Endothelial cell of umbilical vein (primary cell): Measurements from ENCODE around the gene NUBPL. TPM values are rescaled to one million over a fixed set of nuclear protein-coding genes. Genes with fewer than 3 reads are reported as not detected.
"Not testable (repeated sequence)": the region's sequence is repeated elsewhere in the genome, so short reads cannot be mapped to it uniquely, and the experiment has no call there.

Source experiments
- BruUV-seq: library from RNA; stranded (reverse); fragments of 400-500 nt; replicated peaks from 2 replicates; lab custom pipeline; 2021; lab: Mats Ljungman, UMichigan
- CTCF ChIA-PET: fragments of 300-600, 350-600 bp; sonication (Branson Sonifier 250); formaldehyde crosslinking; loops from one replicate; lab custom pipeline; 2021; ENCODE audit warnings: antibody characterized with exemption, inconsistent platforms; lab: Charles Lee
- POLR2A ChIA-PET: fragments of 300-600, 350-600 bp; sonication (Branson Sonifier 250); formaldehyde crosslinking; loops from one replicate; lab custom pipeline; 2021; ENCODE audit warnings: antibody characterized with exemption, inconsistent platforms; lab: Charles Lee
- DNase-seq: peaks from one replicate; pipeline ENCODE4 v3.0.0-alpha.2; 2011; ENCODE audit warnings: low read depth, low spot score
- FAIRE-seq: peaks from 2 replicates; lab custom pipeline; 2011; peaks lifted over from hg19 to GRCh38; lab: Jason Lieb, UNC
- H2AFZ ChIP-seq: 2 replicates; pipeline ENCODE4 v1.6.0; 2012; ENCODE audit warnings: low read depth, low read length, control low read depth, inconsistent platforms
- H3K27ac ChIP-seq: 2 replicates; pipeline ENCODE4 v1.5.1; 2011; ENCODE audit warnings: low read depth, mild to moderate bottlenecking, control low read depth, low read length, moderate library complexity; ENCODE audit not compliant: insufficient read depth
- H3K27me3 ChIP-seq, 2 experiments: 2 replicates each; pipeline versions ENCODE4 v1.6.0 to v1.6.1; 2011; ENCODE audit warnings: low read length in 2 of 2, mixed read lengths in 1 of 2; ENCODE audit not compliant: control insufficient read depth in 2 of 2, insufficient read depth in 2 of 2
- H3K36me3 ChIP-seq, 2 experiments: 2 replicates in 1 of 2; 3 replicates in 1 of 2; pipeline ENCODE4 v1.5.1; 2011; ENCODE audit warnings: low read length in 2 of 2, mild to moderate bottlenecking in 1 of 2, moderate library complexity in 1 of 2; ENCODE audit not compliant: control insufficient read depth in 2 of 2, insufficient read depth in 2 of 2; ENCODE audit errors: extremely low read depth in 1 of 2
- H3K4me1 ChIP-seq: 3 replicates; pipeline ENCODE4 v1.5.1; 2011; ENCODE audit warnings: mild to moderate bottlenecking, low read length; ENCODE audit not compliant: control insufficient read depth, insufficient read depth; ENCODE audit errors: extremely low read depth
- H3K4me2 ChIP-seq: 2 replicates; pipeline ENCODE4 v1.6.1; 2011; ENCODE audit warnings: low read length, control low read depth, mixed read lengths; ENCODE audit not compliant: insufficient read depth
- H3K4me3 ChIP-seq, 3 experiments: fragments of 200-600 bp in 1 of 3; sonication (generic), shearing (Covaris generic) in 1 of 3; replicated peaks in 1 of 3; 2 replicates each; pipeline ENCODE4 v1.5.1; 2011 to 2016; ENCODE audit warnings: control low read depth in 3 of 3, low read length in 3 of 3, mild to moderate bottlenecking in 2 of 3, inconsistent platforms in 1 of 3, low read depth in 1 of 3, moderate library complexity in 1 of 3; ENCODE audit not compliant: insufficient read depth in 1 of 3
- H3K79me2 ChIP-seq: 2 replicates; pipeline ENCODE4 v1.6.0; 2012; ENCODE audit warnings: low read length, inconsistent platforms; ENCODE audit not compliant: control insufficient read depth, insufficient read depth
- H3K9ac ChIP-seq: replicated peaks from 2 replicates; pipeline ENCODE3; 2011; ENCODE audit warnings: low read length, control low read depth; ENCODE audit not compliant: insufficient read depth; ENCODE audit errors: extremely low read depth
- H3K9me1 ChIP-seq: replicated peaks from 3 replicates; pipeline ENCODE4 v1.6.0; 2011; ENCODE audit warnings: mild to moderate bottlenecking, low read length; ENCODE audit not compliant: control insufficient read depth, insufficient read depth; ENCODE audit errors: extremely low read depth
- H3K9me3 ChIP-seq: replicated peaks from 2 replicates; pipeline ENCODE4 v1.5.1; 2012; ENCODE audit warnings: low read length, inconsistent platforms; ENCODE audit not compliant: control insufficient read depth, insufficient read depth
- H4K20me1 ChIP-seq: replicated peaks from 2 replicates; pipeline ENCODE3; 2011; ENCODE audit warnings: mild to moderate bottlenecking, low read length; ENCODE audit not compliant: control insufficient read depth, insufficient read depth; ENCODE audit errors: extremely low read depth
- GATA2 ChIP-seq: IDR thresholded peaks from 2 replicates; pipeline ENCODE4 v1.7.0; 2011; ENCODE audit warnings: low read depth, mild to moderate bottlenecking, moderate library complexity, mixed read lengths, low read length; ENCODE audit not compliant: insufficient read length, insufficient read depth
- JUN ChIP-seq: IDR thresholded peaks from 2 replicates; pipeline ENCODE4 v1.6.1; 2011; ENCODE audit warnings: borderline replicate concordance, low read depth; ENCODE audit not compliant: insufficient read length, insufficient read depth
- POLR2AphosphoS5 ChIP-seq: IDR thresholded peaks from 2 replicates; pipeline ENCODE4 v1.6.1; 2012; ENCODE audit warnings: low read depth, mild to moderate bottlenecking, control low read depth, low read length, moderate library complexity; ENCODE audit not compliant: insufficient read depth
- dilution Hi-C: fragments of 300-500 bp; cut with MboI; formaldehyde crosslinking; loops from one replicate; pipeline ENCODE4 v1.15.0; 2019; ENCODE audit warnings: low sequenced_read_pairs; ENCODE audit not compliant: extremely low pct_ligation_motif_present
- intact Hi-C: fragments of 100-400 bp; cut with micrococcal nuclease; formaldehyde crosslinking; loops from one replicate; pipeline ENCODE4 v1.10.0; 2022
- polyA plus RNA-seq, 4 experiments: library from polyadenylated mRNA; depleted of rRNA in 3 of 4; stranded (reverse) in 3 of 4; unstranded in 1 of 4; fragments of >200 nt; gene quantifications; 2 replicates each; pipeline versions ENCODE4 v1.2.1 to v1.2.3, GENCODE V29; 2011 to 2012; ENCODE audit warnings: missing spikeins in 1 of 4
- total RNA-seq: library from RNA; stranded (reverse); gene quantifications from 2 replicates; pipeline ENCODE4 v1.2.3, GENCODE V29; 2021

Gene NUBPL
- total and polyA plus RNA-seq, 2 donors (not counting 3 experiments of a cell fraction or from before 2014, with no cell fraction given), result 2.1 to 12.3 TPM

DNA sequence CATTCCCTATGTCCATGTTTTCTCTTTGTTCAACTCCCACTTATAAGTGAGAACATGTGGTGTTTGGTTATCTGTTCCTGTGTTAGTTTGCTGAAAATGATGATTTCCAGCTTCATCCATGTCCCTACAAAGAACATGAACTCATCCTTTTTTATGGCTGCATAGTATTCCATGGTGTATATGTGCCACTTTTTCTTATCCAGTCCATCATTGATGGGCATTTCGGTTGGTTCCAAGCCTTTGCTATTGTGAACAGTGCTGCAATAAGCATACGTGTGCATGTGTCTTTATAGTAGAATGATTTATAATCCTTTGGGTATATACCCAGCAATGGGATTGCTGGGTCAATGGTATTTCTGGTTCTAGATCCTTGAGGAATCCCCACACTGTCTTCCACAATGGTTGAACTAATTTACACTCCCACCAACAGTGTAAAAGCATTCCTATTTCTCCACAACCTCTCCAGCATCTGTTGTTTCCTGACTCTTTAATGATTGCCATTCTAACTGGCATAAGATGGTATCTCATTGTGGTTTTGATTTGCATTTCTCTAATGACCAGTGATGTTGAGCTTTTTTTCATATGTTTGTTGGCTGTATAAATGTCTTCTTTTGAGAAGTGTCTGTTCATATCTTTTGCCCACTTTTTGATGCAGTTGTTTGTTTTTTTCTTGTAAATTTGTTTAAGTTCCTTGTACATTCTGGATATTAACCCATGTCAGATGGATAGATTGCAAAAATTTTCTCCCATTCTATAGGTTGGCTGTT is 252.7 kb downstream of the NUBPL start:
- intact Hi-C loops, H3K27me3 ChIP-seq, H3K4me1 ChIP-seq, H3K4me3 ChIP-seq, dilution Hi-C loops, H4K20me1 ChIP-seq, BruUV-seq, H2AFZ ChIP-seq, H3K4me2 ChIP-seq, H3K9me3 ChIP-seq, H3K79me2 ChIP-seq, H3K27ac ChIP-seq, H3K9me1 ChIP-seq, POLR2A ChIA-PET, H3K36me3 ChIP-seq, DNase-seq, FAIRE-seq, CTCF ChIA-PET, H3K9ac ChIP-seq: not testable (repeated sequence)

- intact Hi-C loops, result no loop called here
- POLR2A ChIA-PET, result no interaction called here
Measured at GRCh38 chr14:31819281-31819680, 258.1 kb downstream of the NUBPL start.

More at GRCh38 chr14:31819281-31819680, 258.1 kb downstream of the NUBPL start:
- H3K27ac ChIP-seq, result no peak overlapping the region
- no peak overlapping the region for H3K4me3 ChIP-seq
- H3K27me3 ChIP-seq, result no peaks in the 10 kb centered on the region
- no peaks in the 10 kb centered on the region for H3K9me1 ChIP-seq
- H3K4me2 ChIP-seq, result peak overlapping the region; percentile 42
- DNase-seq (no peak), FAIRE-seq (no peak)
- dilution Hi-C loops, result no loop called here
- CTCF ChIA-PET, result interaction anchor here (1.1 kb wide), 1 partner anchor 309 kb away, joined by 3 read pairs; no protein-coding TSS in a partner anchor
- H3K9ac ChIP-seq, result no peak overlapping the region
- BruUV-seq, result no TSS peak
- H3K9me3 ChIP-seq, result no peaks in the 10 kb centered on the region
- H4K20me1 ChIP-seq, result no peaks in the 10 kb centered on the region
- TF ChIP-seq GATA2 (no peak), JUN (no peak), POLR2AphosphoS5 (no peak)
- H2AFZ ChIP-seq, result no peak overlapping the region
- no peaks in the 10 kb centered on the region for H3K36me3 ChIP-seq
- peaks cover 9% of the 10 kb centered on the region for H3K4me1 ChIP-seq
- no peaks in the 10 kb centered on the region for H3K79me2 ChIP-seq
